T-helper 2 cell treated with Interferon-gamma antibody and Interleukin-4, amounts not matched to agents 5 μg/mL and 100 μg/mL, for 36 hours (primary cell): ENCODE data around the gene DCAF11.

ENCODE experiments used
- DNase-seq: peaks from one replicate; pipeline ENCODE4 v3.0.0; 2021; ENCODE audit warnings: low spot score
- H3K27ac Mint-ChIP-seq: one replicate; pipeline ENCODE4 v1.8.0; 2021; ENCODE audit warnings: mild to moderate bottlenecking, mixed read lengths
- H3K27me3 Mint-ChIP-seq: one replicate; pipeline ENCODE4 v1.8.0; 2021; ENCODE audit warnings: low read depth, mixed read lengths
- H3K36me3 Mint-ChIP-seq: one replicate; pipeline ENCODE4 v1.8.0; 2021; ENCODE audit warnings: low read depth, mixed read lengths
- H3K4me1 Mint-ChIP-seq: one replicate; pipeline ENCODE4 v1.8.0; 2021; ENCODE audit warnings: low read depth, mixed read lengths
- H3K4me3 Mint-ChIP-seq: one replicate; pipeline ENCODE4 v1.8.0; 2022; ENCODE audit warnings: mild to moderate bottlenecking, moderate library complexity, mixed read lengths
- H3K9me3 Mint-ChIP-seq: one replicate; pipeline ENCODE4 v1.8.0; 2021; ENCODE audit warnings: mixed read lengths

The DCAF11 gene

GRCh38 chr14:24084440-24084839 lies 30.1 kb upstream of the DCAF11 start:
- no peak overlapping the region for H3K27ac Mint-ChIP-seq
- DNase-seq = no peak
- no peaks in the 10 kb centered on the region for H3K9me3 Mint-ChIP-seq

GRCh38 chr14:24085215-24085614 lies 29.4 kb upstream of the DCAF11 start:
- DNase-seq = no peak
- H3K4me3 Mint-ChIP-seq = no peak overlapping the region
- H3K9me3 Mint-ChIP-seq = no peaks in the 10 kb centered on the region
- H3K36me3 Mint-ChIP-seq = no peaks in the 10 kb centered on the region
- no peak overlapping the region for H3K27ac Mint-ChIP-seq
- peaks cover 18% of the 10 kb centered on the region for H3K4me1 Mint-ChIP-seq
- peaks cover 5% of the 10 kb centered on the region for H3K27me3 Mint-ChIP-seq

More at GRCh38 chr14:24084440-24084839, 30.1 kb upstream of the DCAF11 start:
- Mint-ChIP-seq H3K36me3 (no peaks in the 10 kb centered on the region), H3K4me1 (peaks cover 17% of the 10 kb centered on the region), H3K27me3 (peaks cover 5% of the 10 kb centered on the region), H3K4me3 (no peak overlapping the region)

GRCh38 chr14:24086193-24086955 lies 28.2 kb upstream of the DCAF11 start:
- H3K27ac Mint-ChIP-seq = no peak overlapping the region

GRCh38 chr14:24087004-24087403 lies 27.6 kb upstream of the DCAF11 start:
- no peak overlapping the region for H3K4me3 Mint-ChIP-seq
- H3K27me3 Mint-ChIP-seq = peaks cover 3% of the 10 kb centered on the region
- H3K4me1 Mint-ChIP-seq = peaks cover 12% of the 10 kb centered on the region
- no peaks in the 10 kb centered on the region for H3K9me3 Mint-ChIP-seq
- no peaks in the 10 kb centered on the region for H3K36me3 Mint-ChIP-seq
- H3K27ac Mint-ChIP-seq = no peak overlapping the region
- DNase-seq = no peak

More at GRCh38 chr14:24086193-24086955, 28.2 kb upstream of the DCAF11 start:
- no peaks in the 10 kb centered on the region for H3K9me3 Mint-ChIP-seq
- H3K4me1 Mint-ChIP-seq = peaks cover 15% of the 10 kb centered on the region
- H3K36me3 Mint-ChIP-seq = no peaks in the 10 kb centered on the region
- no peak for DNase-seq
- peaks cover 5% of the 10 kb centered on the region for H3K27me3 Mint-ChIP-seq
- H3K4me3 Mint-ChIP-seq = no peak overlapping the region

- Mint-ChIP-seq H3K4me3 (no peak overlapping the region), H3K27ac (no peak overlapping the region), H3K9me3 (no peaks in the 10 kb centered on the region), H3K27me3 (no peaks in the 10 kb centered on the region), H3K4me1 (peaks cover 14% of the 10 kb centered on the region), H3K36me3 (no peaks in the 10 kb centered on the region)
- no peak for DNase-seq
These were observed 26.5 kb upstream of the DCAF11 start for GRCh38 chr14:24088095-24088494.

GRCh38 chr14:24089890-24090289 lies 24.7 kb upstream of the DCAF11 start:
- Mint-ChIP-seq H3K9me3 (no peaks in the 10 kb centered on the region), H3K4me1 (peaks cover 21% of the 10 kb centered on the region), H3K27me3 (no peaks in the 10 kb centered on the region)

GRCh38 chr14:24092110-24092504 lies 22.5 kb upstream of the DCAF11 start:
- DNase-seq = no peak
- Mint-ChIP-seq H3K4me3 (peak overlapping the region; percentile 19), H3K27ac (no peak overlapping the region)

More at GRCh38 chr14:24089890-24090289, 24.7 kb upstream of the DCAF11 start:
- DNase-seq = no peak
- H3K4me3 Mint-ChIP-seq = no peak overlapping the region
- H3K27ac Mint-ChIP-seq = no peak overlapping the region
- peaks cover 2% of the 10 kb centered on the region for H3K36me3 Mint-ChIP-seq

GRCh38 chr14:24092505-24093206 lies 21.9 kb upstream of the DCAF11 start:
- no peaks in the 10 kb centered on the region for H3K27me3 Mint-ChIP-seq
- H3K4me3 Mint-ChIP-seq = peak overlapping the region; percentile 100

More at GRCh38 chr14:24092110-24092504, 22.5 kb upstream of the DCAF11 start:
- Mint-ChIP-seq H3K4me1 (peaks cover 36% of the 10 kb centered on the region), H3K36me3 (peaks cover 19% of the 10 kb centered on the region), H3K27me3 (no peaks in the 10 kb centered on the region), H3K9me3 (no peaks in the 10 kb centered on the region)

GRCh38 chr14:24093207-24093900 lies 21.2 kb upstream of the DCAF11 start:
- Mint-ChIP-seq H3K36me3 (peaks cover 24% of the 10 kb centered on the region), H3K4me3 (peak overlapping the region; percentile 100), H3K27ac (peak overlapping the region; percentile 87), H3K9me3 (no peaks in the 10 kb centered on the region), H3K27me3 (no peaks in the 10 kb centered on the region), H3K4me1 (peaks cover 36% of the 10 kb centered on the region)
- no peak for DNase-seq

More at GRCh38 chr14:24092505-24093206, 21.9 kb upstream of the DCAF11 start:
- no peaks in the 10 kb centered on the region for H3K9me3 Mint-ChIP-seq
- DNase-seq = no peak
- peaks cover 36% of the 10 kb centered on the region for H3K4me1 Mint-ChIP-seq
- H3K36me3 Mint-ChIP-seq = peaks cover 19% of the 10 kb centered on the region
- H3K27ac Mint-ChIP-seq = peak overlapping the region; percentile 87

- H3K9me3 Mint-ChIP-seq = no peaks in the 10 kb centered on the region
- peaks cover 27% of the 10 kb centered on the region for H3K36me3 Mint-ChIP-seq
- peak within 1 kb of the TSS; percentile 95 for H3K27ac Mint-ChIP-seq
- peaks cover 36% of the 10 kb centered on the region for H3K4me1 Mint-ChIP-seq
- peak within 1 kb of the TSS; percentile 100 for H3K4me3 Mint-ChIP-seq
- H3K27me3 Mint-ChIP-seq = no peaks in the 10 kb centered on the region
- DNase-seq = peak; percentile 81
These were observed 20.4 kb upstream of the DCAF11 start, which contains the start of gene PCK2 for GRCh38 chr14:24093901-24094840. Gene PCK2 (plus strand): TSS chr14:24094311. CDS start chr14:24094406, 95 bp downstream.

GRCh38 chr14:24094841-24095270 lies 19.7 kb upstream of the DCAF11 start:
- H3K4me1 Mint-ChIP-seq = peaks cover 32% of the 10 kb centered on the region
- no peaks in the 10 kb centered on the region for H3K9me3 Mint-ChIP-seq
- no peaks in the 10 kb centered on the region for H3K27me3 Mint-ChIP-seq
- H3K27ac Mint-ChIP-seq = peak overlapping the region; percentile 95
- H3K4me3 Mint-ChIP-seq = peak overlapping the region; percentile 100
- H3K36me3 Mint-ChIP-seq = peaks cover 33% of the 10 kb centered on the region
- DNase-seq = no peak

- Mint-ChIP-seq H3K4me1 (peaks cover 30% of the 10 kb centered on the region), H3K27ac (peak overlapping the region; percentile 95), H3K27me3 (no peaks in the 10 kb centered on the region), H3K9me3 (no peaks in the 10 kb centered on the region), H3K36me3 (peaks cover 36% of the 10 kb centered on the region), H3K4me3 (peak overlapping the region; percentile 100)
- peak; percentile 73 for DNase-seq
These were observed 19.1 kb upstream of the DCAF11 start for GRCh38 chr14:24095271-24096068.
